MCF 10A (cell line): Measurements from ENCODE around the gene PTPRG. TPM values are rescaled to one million over a fixed set of nuclear protein-coding genes. Genes with fewer than 3 reads are reported as not detected.
A peak's percentile ranks its signal among the peaks of the same experiment; 100 is the strongest.

Source experiments
- BruUV-seq: library from RNA; stranded (reverse); fragments of 400-500 nt; replicated peaks from 2 replicates; lab custom pipeline; 2021; lab: Mats Ljungman, UMichigan
- CTCF ChIA-PET: fragments of 300-600 bp; sonication (Branson Sonifier 250); formaldehyde crosslinking; extraction: SDS; loops from one replicate; lab custom pipeline; 2021; ENCODE audit warnings: antibody characterized with exemption, inconsistent platforms; lab: Yijun Ruan, JAX
- POLR2A ChIA-PET: fragments of 300-600, 350-650 bp; sonication (Branson Sonifier 250); formaldehyde crosslinking; extraction: SDS; loops from one replicate; lab custom pipeline; 2020; ENCODE audit warnings: antibody characterized with exemption, inconsistent platforms; lab: Yijun Ruan, JAX
- DNase-seq: peaks from one replicate; pipeline ENCODE4 v3.0.0-alpha.2; 2018; ENCODE audit not compliant: unreplicated experiment
- H3K27ac Mint-ChIP-seq: one replicate; pipeline ENCODE4 v1.8.0; 2022; ENCODE audit warnings: mild to moderate bottlenecking, low read depth, mixed read lengths; ENCODE audit not compliant: unreplicated experiment
- H3K27me3 Mint-ChIP-seq: one replicate; pipeline ENCODE4 v1.8.0; 2022; ENCODE audit warnings: mixed read lengths; ENCODE audit not compliant: insufficient read depth, unreplicated experiment
- H3K36me3 Mint-ChIP-seq: one replicate; pipeline ENCODE4 v1.8.0; 2022; ENCODE audit warnings: mild to moderate bottlenecking, moderate library complexity, mixed read lengths; ENCODE audit not compliant: insufficient read depth, unreplicated experiment
- H3K4me1 Mint-ChIP-seq: one replicate; pipeline ENCODE4 v1.8.0; 2022; ENCODE audit warnings: mixed read lengths; ENCODE audit not compliant: insufficient read depth, unreplicated experiment
- H3K4me3 Mint-ChIP-seq: one replicate; pipeline ENCODE4 v1.8.0; 2022; ENCODE audit warnings: mild to moderate bottlenecking, moderate library complexity, mixed read lengths; ENCODE audit not compliant: unreplicated experiment
- H3K9me3 Mint-ChIP-seq: one replicate; pipeline ENCODE4 v1.8.0; 2022; ENCODE audit warnings: mixed read lengths; ENCODE audit not compliant: unreplicated experiment
- CTCF ChIP-seq: fragments of 200-600 bp; IDR thresholded peaks from one replicate; pipeline ENCODE4 v1.8.0; 2022; ENCODE audit warnings: antibody characterized with exemption, mild to moderate bottlenecking; ENCODE audit not compliant: unreplicated experiment
- intact Hi-C: fragments of 100-400 bp; cut with micrococcal nuclease; formaldehyde crosslinking; loops from 2 replicates; pipeline ENCODE4 v1.14.1; 2022
- total RNA-seq: library from RNA; stranded (reverse); gene quantifications from 2 replicates; pipeline ENCODE4 v1.2.3, GENCODE V29; 2022

The PTPRG gene
- total RNA-seq, 1 experiment from 2014 or later = 54.5 TPM

- Mint-ChIP-seq H3K4me3 (no peak overlapping the region), H3K27me3 (no peaks in the 10 kb centered on the region), H3K4me1 (peaks cover 11% of the 10 kb centered on the region), H3K27ac (no peak overlapping the region), H3K9me3 (no peaks in the 10 kb centered on the region), H3K36me3 (peaks cover 7% of the 10 kb centered on the region)
- no TSS peak for BruUV-seq
- POLR2A ChIA-PET = no interaction called here
- no peak for DNase-seq
- CTCF ChIA-PET = interaction anchor here (0.6 to 3.3 kb wide), 3 partner anchors 12 to 206 kb away, joined by 3 to 26 read pairs (median 3); no protein-coding TSS in a partner anchor
- intact Hi-C loops = no loop called here
- TF ChIP-seq CTCF = no peak
Measured at GRCh38 chr3:62039586-62039985, 478.2 kb downstream of the PTPRG start.

GRCh38 chr3:62041681-62042080, 480.3 kb downstream of the PTPRG start:
- no peak overlapping the region for H3K27ac Mint-ChIP-seq
- POLR2A ChIA-PET = no interaction called here
- no peak for TF ChIP-seq CTCF
- H3K36me3 Mint-ChIP-seq = no peaks in the 10 kb centered on the region
- DNase-seq = no peak
- H3K4me3 Mint-ChIP-seq = no peak overlapping the region
- H3K9me3 Mint-ChIP-seq = no peaks in the 10 kb centered on the region
- BruUV-seq = no TSS peak
- intact Hi-C loops = no loop called here
- CTCF ChIA-PET = interaction anchor here (0.6 kb wide), 1 partner anchor 268 kb away, joined by 3 read pairs; no protein-coding TSS in a partner anchor
- peaks cover 15% of the 10 kb centered on the region for H3K4me1 Mint-ChIP-seq
- H3K27me3 Mint-ChIP-seq = no peaks in the 10 kb centered on the region

- TF ChIP-seq CTCF = no peak
- no peak overlapping the region for H3K27ac Mint-ChIP-seq
- BruUV-seq = no TSS peak
- H3K27me3 Mint-ChIP-seq = no peaks in the 10 kb centered on the region
- intact Hi-C loops = no loop called here
- ChIA-PET CTCF (interaction anchor here (0.6 to 1.3 kb wide), 5 partner anchors 20 to 477 kb away, joined by 3 to 5 read pairs (median 5); no protein-coding TSS in a partner anchor), POLR2A (no interaction called here)
- DNase-seq = no peak
- no peaks in the 10 kb centered on the region for H3K36me3 Mint-ChIP-seq
- H3K4me3 Mint-ChIP-seq = no peak overlapping the region
- H3K4me1 Mint-ChIP-seq = peaks cover 8% of the 10 kb centered on the region
- no peaks in the 10 kb centered on the region for H3K9me3 Mint-ChIP-seq
Measured at GRCh38 chr3:62044874-62045411, 483.6 kb downstream of the PTPRG start.

GRCh38 chr3:62046326-62046725, 485.0 kb downstream of the PTPRG start:
- no peaks in the 10 kb centered on the region for H3K9me3 Mint-ChIP-seq
- no peak for TF ChIP-seq CTCF
- ChIA-PET CTCF (interaction anchor here (8.4 kb wide), 1 partner anchor 189 kb away, joined by 58 read pairs; no protein-coding TSS in a partner anchor), POLR2A (no interaction called here)
- peak; percentile 32 for DNase-seq
- no peak overlapping the region for H3K27ac Mint-ChIP-seq
- H3K27me3 Mint-ChIP-seq = no peaks in the 10 kb centered on the region
- no peak overlapping the region for H3K4me3 Mint-ChIP-seq
- H3K36me3 Mint-ChIP-seq = no peaks in the 10 kb centered on the region
- H3K4me1 Mint-ChIP-seq = peaks cover 8% of the 10 kb centered on the region
- intact Hi-C loops = no loop called here
- BruUV-seq = no TSS peak
